ENCODE measurements around the gene HINT2.

HINT2 gene

GRCh38 chr9:35840881-35841644, 26.2 kb upstream of the HINT2 start:
- no peak for DNase-seq (ENCODE audit: low read depth)

DNA sequence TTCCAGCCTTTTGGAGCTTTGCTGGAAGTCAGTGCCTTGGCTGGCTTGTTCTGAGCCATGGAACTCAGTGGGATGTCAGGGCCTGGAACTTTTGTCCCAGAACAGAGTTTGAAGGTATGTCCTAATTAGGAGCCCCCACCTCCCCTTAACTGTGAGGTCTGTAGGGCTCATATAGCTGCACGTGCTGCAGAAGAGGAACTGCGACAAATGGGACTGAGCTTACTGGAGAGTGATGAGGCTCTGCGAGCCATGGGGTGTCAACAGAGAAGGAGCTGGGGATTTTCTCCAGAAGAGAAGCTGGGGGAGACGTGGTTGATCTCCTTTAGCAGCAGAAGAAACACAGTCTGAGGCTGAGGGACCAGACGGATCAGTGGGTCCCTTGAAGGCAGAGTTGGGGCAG, 25.1 kb upstream of the HINT2 start:
- no peak for DNase-seq (ENCODE audit: low read depth)

- no peak for DNase-seq (ENCODE audit: low read depth)
Observed at GRCh38 chr9:35836595-35836994, 21.8 kb upstream of the HINT2 start.

DNA sequence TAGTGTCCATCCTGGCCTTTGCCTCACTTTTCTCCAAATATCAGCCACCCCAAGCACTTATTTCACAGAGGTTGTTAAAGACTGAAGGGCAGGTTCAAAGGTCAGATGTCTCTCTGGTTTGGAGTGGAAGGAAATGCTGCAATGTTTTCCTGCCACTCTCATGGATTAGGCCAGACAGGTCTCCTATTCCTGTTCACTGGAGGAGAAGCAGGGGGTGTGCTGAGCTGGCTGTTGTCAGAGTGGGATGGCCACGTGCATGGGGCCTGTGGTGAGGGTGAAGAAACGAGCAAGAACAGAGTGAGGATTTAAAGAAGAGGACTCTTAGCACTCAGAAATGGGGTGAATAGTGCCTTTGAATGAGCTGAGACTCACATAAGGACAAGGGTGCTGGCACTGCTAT, 20.9 kb upstream of the HINT2 start:
- no peak for DNase-seq (ENCODE audit: low read depth)

GRCh38 chr9:35835216-35835632, 20.4 kb upstream of the HINT2 start:
- no peak for DNase-seq (ENCODE audit: low read depth)

- no peak for DNase-seq (ENCODE audit: low read depth)
Observed at GRCh38 chr9:35834260-35835215, 19.7 kb upstream of the HINT2 start.

GRCh38 chr9:35832814-35833213, 18.0 kb upstream of the HINT2 start:
- no peak for DNase-seq (ENCODE audit: low read depth)

GRCh38 chr9:35831040-35831439, 16.2 kb upstream of the HINT2 start:
- no peak for DNase-seq (ENCODE audit: low read depth)

DNA sequence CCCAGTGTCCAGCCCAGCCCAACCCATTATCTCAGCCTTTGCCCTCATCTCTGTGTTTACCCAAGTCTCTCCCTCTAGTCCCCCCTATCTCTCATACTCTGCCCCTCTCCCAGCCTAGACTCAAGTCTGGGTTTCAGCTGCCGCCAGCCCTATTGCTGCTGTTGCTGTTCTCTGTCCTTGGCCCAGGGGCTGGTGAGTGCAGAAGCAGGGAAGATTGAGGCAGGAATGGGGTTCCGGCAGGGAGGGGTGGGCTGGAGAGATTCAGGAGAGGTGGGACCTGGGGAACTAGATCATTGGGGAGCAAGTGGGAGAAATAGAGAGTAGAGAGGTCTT, 14.9 kb upstream of the HINT2 start:
- DNase-seq (ENCODE audit: low read depth) = no peak

GRCh38 chr9:35829084-35829763, 14.4 kb upstream of the HINT2 start, which contains the start of gene TMEM8B:
TMEM8B (plus strand) TSS chr9:35829228; CDS start chr9:35829448, 220 bp downstream.
- peak; percentile 88 for DNase-seq (ENCODE audit: low read depth)

- DNase-seq (ENCODE audit: low read depth) = no peak
Observed at GRCh38 chr9:35828716-35829083, 13.9 kb upstream of the HINT2 start, which contains the start of gene FAM221B. FAM221B (minus strand) TSS chr9:35828732; CDS start chr9:35826161, 2,571 bp downstream.

- no peak for DNase-seq (ENCODE audit: low read depth)
Observed at GRCh38 chr9:35827486-35827885, 12.6 kb upstream of the HINT2 start.

DNA sequence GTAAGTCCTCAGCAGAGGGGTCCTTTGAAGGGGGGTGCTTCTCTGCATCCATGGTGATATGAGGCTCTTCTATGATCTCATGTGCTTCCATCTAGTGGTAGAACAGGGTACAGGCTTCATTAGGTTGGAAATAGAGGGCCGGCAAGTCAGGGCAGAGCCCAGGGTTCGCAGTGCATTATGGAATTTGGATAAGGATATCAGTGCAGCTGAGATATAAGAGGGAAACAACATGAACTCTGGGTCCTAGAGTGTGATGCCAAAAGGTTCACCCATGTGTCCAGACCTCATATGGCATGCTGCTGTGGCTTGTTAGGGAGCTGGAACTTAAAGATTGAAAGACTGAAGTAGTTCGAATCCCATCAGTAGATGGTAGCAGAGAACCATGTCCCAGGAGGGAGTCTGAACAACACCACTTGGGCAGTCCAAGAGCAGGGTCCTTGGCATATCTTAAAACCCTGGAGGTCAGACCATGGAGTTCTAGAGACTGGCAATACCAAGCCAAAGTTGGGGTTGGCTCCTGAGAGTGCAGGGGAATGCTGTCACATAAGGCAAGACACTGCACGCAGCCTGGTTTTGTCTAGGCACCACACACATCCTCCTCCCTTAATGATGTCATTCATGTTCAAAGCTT, 11.3 kb upstream of the HINT2 start:
- DNase-seq (ENCODE audit: low read depth) = no peak

DNA sequence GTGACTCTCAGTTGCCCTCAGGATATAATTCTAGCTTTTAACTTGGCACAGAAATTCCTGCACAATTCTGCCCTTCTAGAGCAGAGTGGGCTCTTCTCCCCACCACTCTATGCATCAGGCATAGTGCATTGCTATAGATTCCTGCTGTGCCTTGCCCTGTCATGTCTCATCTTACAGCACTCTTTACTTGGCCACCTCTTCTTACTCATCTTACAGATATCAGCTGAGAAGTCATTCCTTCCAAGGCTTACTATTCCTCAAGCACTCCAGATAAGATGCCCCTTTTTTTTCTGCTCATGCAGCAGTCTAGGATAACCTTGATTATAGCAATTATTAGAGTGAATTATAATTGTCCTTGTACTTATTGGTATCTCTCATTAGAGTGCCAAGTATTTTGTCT, 8.1 kb upstream of the HINT2 start:
- DNase-seq (ENCODE audit: low read depth) = no peak

DNA sequence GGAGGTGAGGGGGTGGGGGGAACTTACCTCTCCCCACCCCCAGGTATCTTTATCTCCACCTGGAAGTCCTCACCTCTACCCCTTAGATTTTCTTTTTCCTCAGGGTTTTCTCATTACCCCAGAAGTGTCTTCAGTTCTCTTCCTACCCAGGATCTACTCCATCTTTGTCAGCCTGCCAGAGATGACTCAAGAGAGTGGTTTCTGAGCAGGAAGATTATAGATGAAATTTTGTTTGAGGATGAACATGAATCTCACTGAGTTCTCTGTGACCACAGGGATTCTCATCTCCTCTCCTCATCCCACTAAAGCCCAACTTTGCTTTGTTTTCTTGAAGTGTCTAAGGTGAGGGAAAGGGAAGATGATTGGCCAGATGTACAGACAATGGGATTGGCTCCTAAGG, 5.2 kb upstream of the HINT2 start:
- no peak for DNase-seq (ENCODE audit: low read depth)

DNA sequence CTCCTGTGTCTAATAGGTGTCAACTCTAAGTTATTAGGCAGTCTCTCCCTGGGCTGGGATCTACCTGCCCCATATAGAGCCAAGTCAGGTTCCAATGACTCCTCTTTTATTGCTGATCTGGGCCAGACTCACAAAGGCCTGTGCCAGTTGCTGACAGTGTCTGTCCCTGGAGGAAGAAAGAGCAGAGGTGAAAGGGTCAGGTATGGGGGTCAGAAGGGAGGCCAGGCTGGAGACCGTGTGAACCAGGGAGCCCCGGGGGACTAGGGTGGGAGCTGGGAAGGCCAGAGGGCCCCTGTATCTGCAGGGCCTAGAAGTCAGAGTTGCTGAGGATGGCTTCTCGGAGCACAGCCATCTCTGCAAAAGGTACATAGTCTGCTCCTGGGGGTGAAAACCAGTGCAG, 3.5 kb upstream of the HINT2 start:
- no peak for DNase-seq (ENCODE audit: low read depth)

- no peak for DNase-seq (ENCODE audit: low read depth)
Observed at GRCh38 chr9:35816708-35817107, 1.9 kb upstream of the HINT2 start.

DNA sequence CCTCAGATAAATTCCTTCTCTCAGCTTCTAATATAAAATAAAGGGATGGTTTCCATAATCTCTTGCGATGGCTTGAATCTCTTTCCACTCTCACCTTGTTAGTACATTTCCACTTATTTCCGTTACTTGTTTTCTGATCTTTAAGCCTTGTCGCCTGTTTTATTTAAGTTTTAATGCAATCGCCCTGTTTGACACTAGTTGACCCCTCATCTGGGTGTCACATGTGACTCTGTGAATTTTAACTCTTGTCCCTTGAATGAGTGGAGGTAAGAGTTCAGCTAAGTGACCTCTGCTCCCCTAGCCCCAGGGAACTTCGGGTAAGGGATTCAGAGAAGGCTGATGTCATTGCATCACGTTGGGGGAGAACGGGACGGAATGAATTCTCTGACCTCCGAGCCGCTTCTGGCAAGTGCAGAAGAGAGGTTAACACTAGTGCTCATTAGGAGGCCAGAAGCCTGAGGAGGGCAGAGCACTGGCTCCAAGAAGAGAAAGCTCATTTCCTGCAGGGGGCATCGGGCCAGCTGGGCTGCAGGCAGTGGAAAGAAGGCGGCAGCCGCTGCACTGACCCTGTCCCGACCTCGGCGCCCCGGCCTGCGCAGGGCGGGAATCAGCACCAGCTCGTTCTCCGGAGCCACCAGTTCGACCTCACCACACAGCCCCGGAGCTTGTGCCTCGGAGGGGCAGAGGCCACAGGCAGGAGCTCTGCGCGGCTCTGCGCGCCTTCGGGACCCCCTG, 569 bp downstream of the HINT2 start:
- DNase-seq (ENCODE audit: low read depth) = no peak

DNA sequence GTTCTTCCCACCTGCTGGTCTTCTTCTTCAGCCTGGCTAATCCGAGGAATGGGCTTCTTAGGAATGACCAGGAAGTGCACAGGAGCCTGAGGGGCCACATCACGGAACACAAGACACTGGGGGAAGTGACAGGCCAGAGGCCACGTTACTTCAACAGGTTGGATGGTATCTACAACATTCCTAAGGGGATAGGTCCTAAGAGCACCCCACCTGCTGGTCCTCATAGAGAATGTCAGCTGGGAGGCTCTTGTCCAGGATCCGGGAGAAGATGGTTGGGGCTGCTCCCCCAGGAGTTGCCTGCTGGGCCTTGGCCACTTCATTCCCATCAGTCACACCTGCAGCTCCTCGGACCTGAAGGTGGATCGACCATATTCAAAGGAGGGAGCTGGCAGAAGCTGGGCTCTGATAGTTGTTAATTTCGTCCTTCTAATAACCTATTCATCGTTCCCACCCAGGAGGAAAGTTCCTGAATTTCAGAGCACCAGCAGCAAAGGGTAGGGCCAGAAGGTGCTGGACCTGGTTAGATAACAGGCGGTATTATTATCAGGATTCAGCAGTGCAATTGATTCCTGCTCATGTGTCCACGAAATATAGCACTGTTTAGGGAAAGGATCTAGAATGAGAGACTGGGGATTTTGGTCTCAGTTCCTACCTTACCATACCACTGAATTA, 1.3 kb downstream of the HINT2 start:
- no peak for DNase-seq (ENCODE audit: low read depth)

GRCh38 chr9:35812025-35812602, 2.7 kb downstream of the HINT2 start, which contains the start of gene SPAG8:
SPAG8 (minus strand) TSS chr9:35812262; CDS start chr9:35812147, 115 bp downstream.
- DNase-seq (ENCODE audit: low read depth) = peak; percentile 85

Measured in stimulated activated CD8-positive, alpha-beta memory T cell treated with anti-CD3 and anti-CD28 coated beads, Interleukin-12 subunit alpha, Interleukin-12 subunit beta, amount 100 ng/mL, for 4 hours (primary cell).